PFSK-1 (cell line): Measurements from ENCODE around the gene PIGK.

ENCODE experiments used
- FOXP2 ChIP-seq: optimal IDR thresholded peaks from 2 replicates; pipeline ENCODE3; 2011; ENCODE audit warnings: borderline replicate concordance, control low read depth, inconsistent platforms; ENCODE audit not compliant: insufficient read depth; ENCODE audit errors: extremely low read length, extremely low read depth
- POLR2AphosphoS5 ChIP-seq: IDR thresholded peaks from 2 replicates; pipeline ENCODE4 v1.6.1; 2012; ENCODE audit warnings: low read depth, mild to moderate bottlenecking, control low read depth, low read length, moderate library complexity
- REST ChIP-seq, 2 experiments: IDR thresholded peaks; 2 replicates each; pipeline versions ENCODE4 v1.6.1 to v1.8.0; 2011 to 2012; ENCODE audit warnings: low read depth in 2 of 2, low read length in 2 of 2, control low read depth in 1 of 2, inconsistent platforms in 1 of 2, mild to moderate bottlenecking in 1 of 2, moderate library complexity in 1 of 2; ENCODE audit not compliant: insufficient read depth in 1 of 2
- SIN3A ChIP-seq: IDR thresholded peaks from 2 replicates; pipeline ENCODE4 v1.6.1; 2012; ENCODE audit warnings: mild to moderate bottlenecking, low read length, moderate library complexity, borderline replicate concordance; ENCODE audit not compliant: insufficient read depth
- TAF1 ChIP-seq: IDR thresholded peaks from 2 replicates; pipeline ENCODE4 v1.6.1; 2012; ENCODE audit warnings: low read length, control low read depth, borderline replicate concordance; ENCODE audit not compliant: insufficient read depth

DNA sequence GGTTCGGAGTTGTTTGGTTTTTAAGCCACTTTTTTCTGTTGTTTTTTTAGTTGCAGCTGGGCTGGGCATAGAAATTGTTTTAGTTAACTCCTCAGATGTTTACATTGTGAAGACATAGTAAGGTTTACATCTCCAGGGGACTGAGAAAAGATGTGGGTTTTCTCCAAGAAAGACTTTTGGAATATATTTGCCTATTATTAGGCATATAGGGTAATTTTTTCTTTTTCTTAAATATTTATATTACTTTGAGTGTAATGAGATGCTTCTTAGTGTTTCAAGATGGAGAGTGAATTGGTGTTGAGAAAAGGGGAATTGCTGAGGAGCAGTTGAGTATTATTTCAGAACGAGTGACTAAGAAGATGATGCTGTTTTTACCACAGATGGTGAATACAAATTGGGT lies 26.6 kb upstream of the PIGK start:
- TF ChIP-seq POLR2AphosphoS5 (no peak), TAF1 (no peak), REST (IDR thresholded peaks at IDR 0.05; ENCODE audit: insufficient read depth in 1 of 2, low read depth in 2 of 2, low read length in 2 of 2) (no peak), SIN3A (no peak), FOXP2 (no peak)
